Small intestine (tissue), 7 donors: ENCODE results near the gene NAALADL2. TPM values are rescaled to one million over a fixed set of nuclear protein-coding genes. Genes with fewer than 3 reads are reported as not detected.

Source experiments
- DNase-seq, 2 donors: peaks; one replicate each; pipeline versions ENCODE4 v3.0.0 to v3.0.0-alpha.2; 2013
- FAIRE-seq: peaks from 2 replicates; lab custom pipeline; 2012; peaks lifted over from hg19 to GRCh38; lab: Jason Lieb, UNC
- H3K27ac ChIP-seq, 3 donors: one replicate each; pipeline ENCODE4 v1.5.1; 2013; ENCODE audit warnings: low read length in 2 of 3, mild to moderate bottlenecking in 2 of 3, control low read depth in 1 of 3, inconsistent platforms in 1 of 3, low read depth in 1 of 3, moderate library complexity in 1 of 3
- H3K27me3 ChIP-seq, 3 donors: one replicate each; pipeline ENCODE4 v1.6.1; 2013; ENCODE audit warnings: low read length in 3 of 3, inconsistent platforms in 1 of 3; ENCODE audit not compliant: control insufficient read depth in 3 of 3, insufficient read depth in 3 of 3
- H3K36me3 ChIP-seq, 3 donors: one replicate each; pipeline ENCODE4 v1.6.1; 2013; ENCODE audit warnings: low read length in 3 of 3, inconsistent platforms in 1 of 3, low read depth in 1 of 3, mild to moderate bottlenecking in 1 of 3, moderate library complexity in 1 of 3; ENCODE audit not compliant: control insufficient read depth in 3 of 3, insufficient read depth in 2 of 3
- H3K4me1 ChIP-seq, 3 donors: one replicate each; pipeline ENCODE4 v1.6.1; 2013; ENCODE audit warnings: low read length in 2 of 3, inconsistent platforms in 1 of 3, low read depth in 1 of 3, mild to moderate bottlenecking in 1 of 3, moderate library complexity in 1 of 3; ENCODE audit not compliant: control insufficient read depth in 3 of 3, insufficient read depth in 2 of 3
- H3K4me3 ChIP-seq, 3 donors: one replicate each; pipeline ENCODE4 v1.5.1; 2013; ENCODE audit warnings: low read length in 3 of 3, control low read depth in 1 of 3, inconsistent platforms in 1 of 3, low read depth in 1 of 3, mild to moderate bottlenecking in 1 of 3, moderate library complexity in 1 of 3
- H3K9me3 ChIP-seq, 2 donors: one replicate each; pipeline ENCODE4 v1.6.1; 2013; ENCODE audit warnings: low read depth in 1 of 2, low read length in 1 of 2; ENCODE audit not compliant: control insufficient read depth in 2 of 2, insufficient read depth in 1 of 2
- WGBS, 3 donors: extraction: QIAGEN DNeasy Blood & Tissue Kit; methylation state at CpG; one replicate each; pipeline ENCODE4 v1.1.7; 2013; 5-methylcytosine and 5-hydroxymethylcytosine counted together
- polyA plus RNA-seq, 4 donors: library from polyadenylated mRNA; stranded (reverse) in 3 of 4; unstranded in 1 of 4; fragments of 200-250 nt in 3 of 4; fragments of 120-200 nt in 1 of 4; gene quantifications; one replicate each; pipeline versions ENCODE4 v1.2.1 to v1.2.3, GENCODE V29; 2013
- donor health status: healthy with polysubstance abuse.
- donor health status: control.
- donor health status: control.
- donor health status: Bipolar disorder and iron deficiency.
- donor health status: healthy.

The NAALADL2 gene
- polyA plus RNA-seq, 4 donors: 0.22 to 7.8 (median 0.70) TPM

DNA sequence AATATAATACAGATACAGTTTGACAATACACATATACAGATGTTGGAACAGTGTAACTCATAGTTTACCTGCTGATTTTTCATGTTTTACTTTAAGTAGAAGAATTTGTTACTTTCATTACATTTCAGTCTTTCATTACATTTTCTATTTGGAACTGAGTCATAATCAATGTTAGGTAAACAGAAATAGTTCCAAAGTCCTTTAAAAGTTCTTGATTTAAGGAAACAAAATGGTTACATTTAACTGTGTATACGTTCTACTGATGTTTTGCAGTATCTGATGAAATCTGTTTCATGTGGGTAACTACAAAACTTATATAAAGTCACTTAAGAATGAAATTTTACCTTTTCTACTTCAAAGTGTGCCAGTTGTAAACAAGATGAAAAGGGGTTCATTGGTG lies 721.2 kb downstream of the NAALADL2 start:
- 3 to 36% (median 10%) methylated on average over 1 of the region's 1 CpG for WGBS, 3 donors
- no peaks in the 10 kb centered on the region for H3K36me3 ChIP-seq
- no peaks in the 10 kb centered on the region for H3K27me3 ChIP-seq
- H3K4me3 ChIP-seq: no peak overlapping the region
- DNase-seq (no peak), FAIRE-seq (no peak)
- H3K9me3 ChIP-seq: no peaks in the 10 kb centered on the region
- H3K27ac ChIP-seq: no peak overlapping the region
- no peaks in the 10 kb centered on the region for H3K4me1 ChIP-seq

GRCh38 chr3:175585898-175586297 lies 726.8 kb downstream of the NAALADL2 start:
- Histone ChIP-seq H3K4me3 (no peak overlapping the region), H3K27ac (no peak overlapping the region), H3K27me3 (no peaks in the 10 kb centered on the region), H3K4me1 (no peaks in the 10 kb centered on the region), H3K36me3 (no peaks in the 10 kb centered on the region), H3K9me3 (no peaks in the 10 kb centered on the region)
- WGBS, 3 donors: 72 to 82% (median 73%) methylated on average over 2 of the region's 2 CpGs
- FAIRE-seq (no peak), DNase-seq (no peak)

- WGBS, 3 donors: 80 to 92% (median 90%) methylated on average over 3 of the region's 3 CpGs
- Histone ChIP-seq H3K27me3 (no peaks in the 10 kb centered on the region), H3K4me3 (no peak overlapping the region), H3K36me3 (no peaks in the 10 kb centered on the region), H3K27ac (no peak overlapping the region), H3K9me3 (no peaks in the 10 kb centered on the region), H3K4me1 (no peaks in the 10 kb centered on the region)
- FAIRE-seq: no peak
- no peak for DNase-seq
Observed at GRCh38 chr3:175590745-175591144, 731.6 kb downstream of the NAALADL2 start.

DNA sequence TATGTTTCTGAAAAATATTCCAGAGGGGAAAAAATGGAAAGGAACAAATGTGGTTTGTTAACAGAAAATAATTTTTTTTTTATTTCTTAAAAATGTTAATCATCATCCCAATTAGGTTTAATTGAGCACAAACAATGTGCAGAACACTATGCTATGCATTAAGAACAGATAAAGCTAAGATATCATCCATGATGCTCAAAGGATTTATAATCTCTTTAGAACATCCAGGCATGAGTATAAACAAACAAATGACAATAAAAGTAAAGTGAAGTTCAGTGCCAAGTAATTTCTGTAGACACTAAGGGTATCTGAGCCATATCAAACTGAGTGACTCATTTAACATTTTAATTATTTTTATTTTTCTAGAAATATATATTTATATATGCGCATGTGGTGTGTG lies 732.2 kb downstream of the NAALADL2 start:
- no peak for FAIRE-seq
- H3K36me3 ChIP-seq: no peaks in the 10 kb centered on the region
- 96 to 100% (median 100%) methylated on average over 1 of the region's 1 CpG for WGBS, 3 donors
- no peaks in the 10 kb centered on the region for H3K27me3 ChIP-seq
- no peaks in the 10 kb centered on the region for H3K9me3 ChIP-seq
- no peaks in the 10 kb centered on the region for H3K4me1 ChIP-seq
- H3K27ac ChIP-seq: no peak overlapping the region
- H3K4me3 ChIP-seq: no peak overlapping the region
- no peak for DNase-seq

GRCh38 chr3:175593331-175593730 lies 734.2 kb downstream of the NAALADL2 start:
- Histone ChIP-seq H3K4me1 (no peaks in the 10 kb centered on the region), H3K36me3 (no peaks in the 10 kb centered on the region), H3K4me3 (no peak overlapping the region), H3K9me3 (no peaks in the 10 kb centered on the region), H3K27me3 (no peaks in the 10 kb centered on the region), H3K27ac (no peak overlapping the region)
- DNase-seq (no peak), FAIRE-seq (no peak)
- WGBS, 3 donors: 80 to 89% (median 82%) methylated on average over 1 of the region's 1 CpG

DNA sequence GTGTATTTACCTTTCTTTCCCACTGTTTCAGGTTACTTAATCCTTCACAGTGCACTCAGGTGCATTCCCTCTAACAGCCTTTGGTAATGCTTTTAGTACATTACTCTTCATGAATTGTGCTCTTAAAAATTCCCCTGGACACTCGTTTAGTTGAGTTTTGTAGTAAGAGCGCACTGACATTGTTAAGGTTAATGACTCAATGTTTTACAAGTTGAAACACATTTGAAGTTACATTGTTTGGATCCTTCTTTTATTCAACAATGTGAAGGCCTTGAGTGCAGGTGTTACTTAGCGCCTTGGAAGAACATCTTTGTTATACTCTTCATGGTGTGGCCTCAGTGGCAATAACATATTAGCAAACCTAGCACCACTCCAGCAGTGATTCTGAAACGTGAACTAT lies 739.6 kb downstream of the NAALADL2 start:
- 85 to 90% (median 87%) methylated on average over 4 of the region's 4 CpGs for WGBS, 3 donors

DNA sequence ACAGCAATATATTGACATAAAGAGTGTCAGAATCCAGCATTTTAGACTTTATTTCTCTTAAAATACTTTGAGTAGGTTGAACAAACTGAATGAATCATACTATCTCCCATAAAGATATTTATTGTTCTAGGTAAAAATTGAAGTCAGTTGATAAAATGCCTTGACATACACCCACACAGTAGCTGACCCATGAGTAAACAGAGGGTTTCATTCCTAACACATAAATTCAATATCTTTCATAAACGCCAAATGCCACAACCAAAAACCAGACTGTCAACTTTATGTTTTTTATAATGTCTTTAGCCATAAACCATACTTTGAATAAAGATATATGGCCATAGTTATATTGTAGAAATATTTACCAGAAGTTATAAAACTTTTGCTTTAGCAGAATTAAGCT lies 742.4 kb downstream of the NAALADL2 start:
- H3K27me3 ChIP-seq: no peaks in the 10 kb centered on the region
- H3K9me3 ChIP-seq: no peaks in the 10 kb centered on the region
- no peak overlapping the region for H3K4me3 ChIP-seq
- FAIRE-seq (no peak), DNase-seq (no peak)
- no peaks in the 10 kb centered on the region for H3K36me3 ChIP-seq
- WGBS, 3 donors: 83 to 94% (median 86%) methylated on average over 1 of the region's 1 CpG
- H3K4me1 ChIP-seq: no peaks in the 10 kb centered on the region
- no peak overlapping the region for H3K27ac ChIP-seq

More for the DNA sequence above, 739.6 kb downstream of the NAALADL2 start:
- Histone ChIP-seq H3K27ac (no peak overlapping the region), H3K36me3 (no peaks in the 10 kb centered on the region), H3K4me3 (no peak overlapping the region), H3K27me3 (no peaks in the 10 kb centered on the region), H3K4me1 (no peaks in the 10 kb centered on the region), H3K9me3 (no peaks in the 10 kb centered on the region)
- no peak for FAIRE-seq
- DNase-seq: no peak

DNA sequence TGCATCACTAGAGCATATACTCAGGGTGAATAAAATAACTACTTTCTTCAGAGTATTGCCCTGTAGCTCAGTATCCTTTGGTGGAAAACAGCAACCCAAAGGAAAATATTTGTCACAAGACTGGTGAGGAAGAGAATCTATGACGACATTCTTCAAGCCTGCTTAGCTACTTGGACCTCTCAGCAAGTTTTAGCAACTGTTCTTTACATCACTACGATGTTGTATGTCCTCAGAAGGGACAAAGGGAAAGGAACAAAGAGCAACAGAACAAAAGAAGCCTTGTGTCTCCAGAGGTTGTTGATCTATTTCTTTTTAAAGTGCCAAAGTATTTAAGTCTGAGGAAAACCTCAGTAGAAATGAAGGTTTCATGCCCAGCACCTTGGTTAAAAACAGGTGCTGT lies 746.7 kb downstream of the NAALADL2 start:
- FAIRE-seq (no peak), DNase-seq (peak in 1 of 2 donors; percentile 7)
- H3K27ac ChIP-seq: no peak overlapping the region
- H3K4me3 ChIP-seq: no peak overlapping the region
- 13 to 43% (median 29%) methylated on average over 2 of the region's 2 CpGs for WGBS, 3 donors
- no peaks in the 10 kb centered on the region for H3K27me3 ChIP-seq
- H3K9me3 ChIP-seq: no peaks in the 10 kb centered on the region
- no peaks in the 10 kb centered on the region for H3K4me1 ChIP-seq
- no peaks in the 10 kb centered on the region for H3K36me3 ChIP-seq

DNA sequence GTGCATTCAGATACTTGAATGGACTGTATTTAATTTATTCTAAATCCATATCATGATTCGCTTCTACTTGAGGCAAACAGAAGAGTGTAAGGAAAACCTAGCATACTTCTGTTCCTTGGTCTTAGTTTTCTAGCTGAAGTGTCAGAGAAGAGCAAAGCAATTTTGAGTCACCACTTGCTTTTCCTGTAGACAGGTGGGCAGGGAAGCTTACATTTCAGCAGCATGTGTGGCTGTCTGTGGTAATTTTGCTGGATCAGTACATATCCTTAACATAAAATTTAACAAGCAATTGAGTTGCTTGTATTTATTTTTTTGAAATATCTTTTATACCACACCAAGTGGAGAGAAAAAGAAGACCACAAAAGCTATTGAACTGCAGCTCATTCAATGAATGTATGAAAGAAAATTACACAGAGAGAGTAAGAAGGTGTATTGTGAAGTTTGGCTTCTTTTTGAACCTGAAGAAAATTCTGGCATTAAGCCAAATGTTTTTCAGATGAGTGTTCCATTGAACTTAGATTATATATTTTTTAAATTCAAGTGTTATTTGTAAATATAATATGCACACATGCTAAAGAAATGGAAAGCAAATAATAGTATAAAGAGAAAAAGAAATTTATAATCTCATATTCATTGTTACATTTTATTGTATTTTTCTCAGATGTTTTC lies 747.6 kb downstream of the NAALADL2 start:
- Histone ChIP-seq H3K27ac (no peak overlapping the region), H3K9me3 (no peaks in the 10 kb centered on the region), H3K4me3 (no peak overlapping the region), H3K36me3 (no peaks in the 10 kb centered on the region), H3K4me1 (no peaks in the 10 kb centered on the region), H3K27me3 (no peaks in the 10 kb centered on the region)
- FAIRE-seq (no peak), DNase-seq (no peak)
- WGBS, 3 donors: 82 to 88% (median 87%) methylated on average over 1 of the region's 1 CpG
